Stomach (tissue), 4 donors: Measurements from ENCODE around the gene ATP2B2.

Experiments used
- CTCF ChIP-seq, 7 experiments: fragments of 450-650 bp in 4 of 7; fragments of 200-600 bp in 3 of 7; sonication (generic) in 3 of 7; IDR thresholded peaks; one replicate each; pipeline ENCODE4 v1.5.1; 2016 to 2019; ENCODE audit warnings: antibody characterized with exemption in 7 of 7, control low read depth in 2 of 7, mild to moderate bottlenecking in 1 of 7
- EP300 ChIP-seq: sonication (generic); formaldehyde crosslinking; IDR thresholded peaks from one replicate; pipeline ENCODE4 v1.6.1; 2017; ENCODE audit warnings: antibody characterized with exemption
- POLR2A ChIP-seq, 4 donors: fragments of 450-650 bp; IDR thresholded peaks; one replicate each; pipeline ENCODE4 v1.6.1; 2016; ENCODE audit warnings: antibody characterized with exemption in 4 of 4, control low read depth in 2 of 4, mild to moderate bottlenecking in 1 of 4, moderate library complexity in 1 of 4
- POLR2AphosphoS5 ChIP-seq, 3 donors: sonication (generic); formaldehyde crosslinking; IDR thresholded peaks; one replicate each; pipeline ENCODE4 v1.6.1; 2016; ENCODE audit warnings: antibody characterized with exemption in 3 of 3

DNA sequence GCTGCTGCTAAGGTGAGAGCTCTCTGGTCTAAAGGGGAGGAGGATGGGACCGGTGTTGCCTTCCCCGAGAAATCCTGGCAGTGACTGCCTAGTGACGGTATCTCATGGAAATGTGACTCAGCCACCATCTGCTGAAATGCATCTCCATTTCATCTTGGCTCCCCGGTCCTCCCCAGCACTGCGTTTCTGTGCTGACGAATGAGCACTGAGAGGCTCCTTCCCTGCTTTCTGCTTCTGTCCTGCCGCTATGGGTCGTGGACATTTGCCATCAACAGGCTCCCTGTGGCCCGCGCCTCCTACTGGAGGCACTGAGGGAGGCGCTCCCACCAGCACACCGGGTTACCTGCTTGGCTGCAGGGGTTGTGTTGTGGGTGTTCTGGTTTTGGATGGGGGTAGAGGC lies 170.9 kb downstream of the ATP2B2 start:
- TF ChIP-seq CTCF (IDR thresholded peaks at IDR 0.05) = no peak
- no peak for TF ChIP-seq POLR2A (IDR thresholded peaks at IDR 0.05)
- TF ChIP-seq POLR2AphosphoS5 (IDR thresholded peaks at IDR 0.05) = no peak
- no peak for TF ChIP-seq EP300
